Neural crest cell (in vitro differentiated cells): ENCODE measurements around the gene ARL6IP6. TPM values are rescaled to one million over a fixed set of nuclear protein-coding genes. Genes with fewer than 3 reads are reported as not detected.

Experiments
- DNase-seq: peaks from one replicate; pipeline ENCODE4 v3.0.0; 2021; ENCODE audit warnings: low read depth, mixed read lengths, low spot score
- H3K27ac Mint-ChIP-seq: one replicate; pipeline ENCODE4 v1.8.0; 2021; ENCODE audit warnings: mild to moderate bottlenecking, mixed read lengths; ENCODE audit not compliant: unreplicated experiment
- H3K27me3 Mint-ChIP-seq: 2 replicates; pipeline ENCODE4 v1.8.0; 2021; ENCODE audit warnings: low read depth, mild to moderate bottlenecking, mixed read lengths
- H3K36me3 Mint-ChIP-seq: 2 replicates; pipeline ENCODE4 v1.8.0; 2021; ENCODE audit warnings: low read depth, mild to moderate bottlenecking, mixed read lengths
- H3K4me1 Mint-ChIP-seq: 2 replicates; pipeline ENCODE4 v1.8.0; 2021; ENCODE audit warnings: mixed read lengths
- H3K4me3 Mint-ChIP-seq: one replicate; pipeline ENCODE4 v1.8.0; 2021; ENCODE audit warnings: mild to moderate bottlenecking, mixed read lengths
- H3K9me3 Mint-ChIP-seq: 2 replicates; pipeline ENCODE4 v1.8.0; 2021; ENCODE audit warnings: mixed read lengths
- CTCF ChIP-seq: fragments of 200-600 bp; sonication (generic); conservative IDR thresholded peaks from 2 replicates; pipeline ENCODE4 v1.5.0; 2021; ENCODE audit warnings: antibody characterized with exemption, mild to moderate bottlenecking
- total RNA-seq: library from RNA; stranded (reverse); gene quantifications from 2 replicates; pipeline ENCODE4 v1.2.1, GENCODE V29; 2021

The ARL6IP6 gene
- total RNA-seq, 1 donor from 2014 or later, result 51.9 TPM

- H3K27ac Mint-ChIP-seq, result no peak overlapping the region
- no peaks in the 10 kb centered on the region for H3K27me3 Mint-ChIP-seq
- peaks cover 8% of the 10 kb centered on the region for H3K4me1 Mint-ChIP-seq
- no peak overlapping the region for H3K4me3 Mint-ChIP-seq
- DNase-seq, result no peak
- peaks cover 9% of the 10 kb centered on the region for H3K9me3 Mint-ChIP-seq
- H3K36me3 Mint-ChIP-seq, result peaks cover 35% of the 10 kb centered on the region
- TF ChIP-seq CTCF, result no peak
Measured at GRCh38 chr2:152701198-152701597, 17.2 kb upstream of the ARL6IP6 start.

GRCh38 chr2:152706477-152707021 is 11.9 kb upstream of the ARL6IP6 start:
- no peak overlapping the region for H3K4me3 Mint-ChIP-seq
- H3K27ac Mint-ChIP-seq, result no peak overlapping the region
- H3K4me1 Mint-ChIP-seq, result peaks cover 15% of the 10 kb centered on the region
- no peak for TF ChIP-seq CTCF
- peaks cover 3% of the 10 kb centered on the region for H3K9me3 Mint-ChIP-seq
- no peak for DNase-seq
- no peaks in the 10 kb centered on the region for H3K27me3 Mint-ChIP-seq
- H3K36me3 Mint-ChIP-seq, result peaks cover 51% of the 10 kb centered on the region

GRCh38 chr2:152708742-152709141 is 9.7 kb upstream of the ARL6IP6 start:
- no peak overlapping the region for H3K4me3 Mint-ChIP-seq
- H3K9me3 Mint-ChIP-seq, result no peaks in the 10 kb centered on the region
- TF ChIP-seq CTCF, result no peak
- H3K27me3 Mint-ChIP-seq, result no peaks in the 10 kb centered on the region
- DNase-seq, result no peak
- H3K36me3 Mint-ChIP-seq, result peaks cover 37% of the 10 kb centered on the region
- no peak overlapping the region for H3K27ac Mint-ChIP-seq
- H3K4me1 Mint-ChIP-seq, result peaks cover 15% of the 10 kb centered on the region

GRCh38 chr2:152710713-152711112 is 7.7 kb upstream of the ARL6IP6 start:
- Mint-ChIP-seq H3K36me3 (peaks cover 38% of the 10 kb centered on the region), H3K27me3 (no peaks in the 10 kb centered on the region), H3K9me3 (no peaks in the 10 kb centered on the region), H3K4me1 (peaks cover 22% of the 10 kb centered on the region), H3K4me3 (no peak overlapping the region), H3K27ac (no peak overlapping the region)
- DNase-seq, result no peak
- no peak for TF ChIP-seq CTCF

GRCh38 chr2:152715112-152715511 is 3.3 kb upstream of the ARL6IP6 start:
- Mint-ChIP-seq H3K27ac (no peak overlapping the region), H3K4me1 (peaks cover 33% of the 10 kb centered on the region), H3K36me3 (peaks cover 21% of the 10 kb centered on the region), H3K27me3 (no peaks in the 10 kb centered on the region), H3K4me3 (peak overlapping the region; percentile 100), H3K9me3 (no peaks in the 10 kb centered on the region)
- TF ChIP-seq CTCF, result no peak
- no peak for DNase-seq
